Measurements from ENCODE around the gene SORCS3.
A peak's percentile ranks its signal among the peaks of the same experiment; 100 is the strongest.

SORCS3 gene

GRCh38 chr10:104923501-104923900, 282.4 kb downstream of the SORCS3 start:
- no peak for DNase-seq

- no peak for DNase-seq
Observed at GRCh38 chr10:104924101-104924795, 283.2 kb downstream of the SORCS3 start.

GRCh38 chr10:104925232-104925851, 284.3 kb downstream of the SORCS3 start:
- peak; percentile 23 to 34 for DNase-seq

DNA sequence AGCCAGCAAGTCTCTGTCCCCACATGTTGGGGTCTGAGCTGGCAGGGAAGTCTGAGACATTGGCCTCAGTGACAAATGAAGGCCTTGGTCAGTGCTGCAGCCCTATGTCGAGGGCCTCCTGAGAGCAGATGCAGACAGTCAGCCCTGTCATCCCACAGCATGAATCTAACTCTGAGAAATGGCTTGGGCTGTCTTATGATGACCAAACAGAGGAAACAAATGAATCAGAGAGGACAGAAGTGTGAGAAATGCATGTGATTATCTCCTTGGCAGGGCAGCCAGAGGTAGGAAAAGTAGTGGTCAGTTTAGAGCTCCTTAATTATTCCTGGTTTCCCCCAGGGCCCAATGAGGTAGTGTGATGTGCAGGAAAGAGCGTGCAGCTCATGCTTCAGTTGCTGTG, 287.6 kb downstream of the SORCS3 start:
- no peak for DNase-seq

GRCh38 chr10:104931612-104932134, 290.6 kb downstream of the SORCS3 start:
- DNase-seq: no peak

GRCh38 chr10:104935656-104936055, 294.6 kb downstream of the SORCS3 start:
- DNase-seq: no peak

- DNase-seq: no peak
Observed at GRCh38 chr10:104937567-104937966, 296.5 kb downstream of the SORCS3 start.

DNA sequence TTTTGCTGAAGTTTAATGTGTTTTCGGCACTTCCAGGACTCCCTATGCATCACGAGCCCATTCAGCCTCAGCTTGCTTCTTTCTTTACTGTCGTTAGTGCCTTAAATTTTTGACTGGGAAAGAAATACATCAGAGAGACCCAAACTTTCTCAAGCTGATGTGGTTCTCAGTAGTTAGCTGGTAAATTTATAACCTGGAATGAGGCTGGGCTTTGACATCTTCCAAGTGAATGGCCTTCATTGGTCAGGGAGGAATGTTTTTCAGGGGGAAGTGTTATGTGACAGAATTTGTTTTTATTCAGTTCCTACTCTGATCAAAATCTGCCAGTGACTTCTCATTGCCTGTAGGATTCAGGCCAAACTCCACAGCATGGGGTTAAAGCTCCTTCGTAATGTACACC, 296.9 kb downstream of the SORCS3 start:
- no peak for DNase-seq

DNA sequence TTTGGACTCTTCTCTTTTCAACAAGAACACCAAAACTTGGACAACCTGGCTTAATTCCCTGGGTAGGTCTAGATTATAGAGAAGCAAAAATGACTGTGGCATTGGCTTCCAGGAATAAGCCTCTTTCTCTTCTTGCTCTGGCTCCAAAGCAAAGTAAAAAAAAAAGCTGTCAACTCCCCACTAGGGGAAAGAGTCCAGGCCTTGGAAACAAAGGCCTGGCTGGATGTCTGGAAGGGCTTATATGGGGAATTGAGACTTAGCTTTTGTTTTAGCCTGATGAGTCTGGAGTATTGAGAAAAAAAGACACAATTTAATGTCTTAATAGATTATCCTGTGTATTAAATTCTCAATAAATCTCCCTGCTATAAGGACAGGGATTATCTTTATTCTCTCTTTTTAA, 300.6 kb downstream of the SORCS3 start:
- DNase-seq: no peak

DNA sequence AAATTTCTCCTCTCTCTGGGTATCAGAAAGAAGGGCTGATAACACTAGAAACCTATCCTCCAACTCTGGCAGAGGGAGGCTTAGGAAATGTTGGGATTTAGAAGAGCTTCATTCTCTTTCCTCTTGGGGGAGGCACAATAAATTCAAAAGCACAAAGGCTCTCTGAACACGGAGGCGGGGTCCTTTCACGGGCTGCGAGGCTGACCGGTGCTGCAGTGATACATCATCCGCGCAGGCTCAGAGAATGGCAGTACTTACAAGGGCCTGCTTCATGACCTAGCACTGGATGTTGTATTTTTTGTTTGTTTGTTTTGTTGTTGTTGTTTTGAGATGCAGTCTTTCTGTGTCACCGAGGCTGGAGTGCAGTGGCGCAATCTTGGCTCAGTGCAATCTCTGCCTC, 306.2 kb downstream of the SORCS3 start:
- DNase-seq: no peak

DNA sequence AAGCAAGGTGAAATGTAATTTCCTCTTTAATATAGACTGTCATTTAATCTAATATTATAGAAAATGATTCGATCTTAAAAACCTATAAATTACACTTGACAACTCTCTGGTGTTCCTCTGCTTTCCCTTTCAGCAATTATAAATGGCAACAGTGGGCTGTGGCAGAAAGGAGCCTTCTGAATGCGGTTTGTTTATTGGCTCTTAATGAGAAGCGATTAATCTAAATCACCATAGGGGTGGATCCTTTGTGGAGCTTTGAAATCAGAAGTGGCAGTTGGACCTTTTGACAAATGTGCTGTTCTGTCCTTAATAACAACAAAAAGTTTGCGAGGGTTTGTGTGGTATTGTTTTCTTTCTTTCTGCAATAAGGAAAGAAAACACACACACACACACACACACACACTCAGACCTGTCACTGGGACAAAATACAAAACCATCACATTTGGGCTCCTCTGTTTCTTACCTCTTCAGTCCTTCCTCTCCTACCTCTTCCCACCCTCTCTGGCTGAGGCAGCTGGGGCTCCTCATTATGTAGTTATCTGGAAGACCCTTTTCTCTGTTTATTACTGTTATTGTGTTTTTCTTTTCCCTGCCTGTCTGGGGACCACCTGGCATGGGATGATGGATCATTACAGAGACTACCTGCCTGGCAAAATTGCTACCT, 316.2 kb downstream of the SORCS3 start:
- DNase-seq: no peak

GRCh38 chr10:104966563-104967297, 325.6 kb downstream of the SORCS3 start:
- no peak for DNase-seq

GRCh38 chr10:104980368-104980767, 339.3 kb downstream of the SORCS3 start:
- no peak for DNase-seq

DNA sequence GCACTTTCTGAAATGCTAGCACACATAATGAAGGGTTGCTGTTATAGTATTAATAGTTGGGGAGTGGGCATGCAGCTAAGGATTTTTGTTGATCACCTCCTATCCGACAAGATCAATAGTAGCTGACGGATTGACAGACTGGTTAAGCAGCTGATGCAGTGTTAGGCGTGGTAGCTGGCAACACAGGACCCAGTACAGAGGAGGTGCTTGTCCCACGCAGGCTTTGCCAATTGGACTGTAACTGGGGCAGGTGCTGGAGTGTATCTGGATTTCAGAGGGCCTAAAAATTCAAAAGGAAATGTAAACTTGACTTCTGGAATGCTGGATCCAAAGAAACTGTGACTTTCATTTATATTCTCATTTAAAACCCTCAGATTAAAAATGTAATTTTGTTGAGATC, 340.9 kb downstream of the SORCS3 start:
- no peak for DNase-seq

GRCh38 chr10:104988686-104989085, 347.6 kb downstream of the SORCS3 start:
- DNase-seq: no peak

DNA sequence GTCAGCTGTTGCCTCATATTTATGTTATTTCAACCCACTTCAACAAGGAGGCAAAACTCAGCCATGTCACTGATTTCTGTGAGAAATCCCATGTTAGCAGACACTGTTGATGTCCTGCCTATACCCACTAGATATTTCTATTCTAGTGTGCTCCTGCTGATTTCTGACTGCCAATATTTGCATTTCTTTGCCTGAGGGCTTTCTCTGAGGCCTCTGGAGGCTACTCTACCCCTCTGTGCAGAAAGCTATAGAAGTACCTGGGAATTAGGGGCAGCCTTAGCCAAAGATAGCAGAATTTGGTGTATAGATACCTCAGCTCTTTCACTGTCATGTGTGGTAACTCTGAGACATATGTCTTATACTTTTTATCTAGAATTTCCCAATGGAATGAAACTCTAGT, 348.8 kb downstream of the SORCS3 start:
- no peak for DNase-seq

DNA sequence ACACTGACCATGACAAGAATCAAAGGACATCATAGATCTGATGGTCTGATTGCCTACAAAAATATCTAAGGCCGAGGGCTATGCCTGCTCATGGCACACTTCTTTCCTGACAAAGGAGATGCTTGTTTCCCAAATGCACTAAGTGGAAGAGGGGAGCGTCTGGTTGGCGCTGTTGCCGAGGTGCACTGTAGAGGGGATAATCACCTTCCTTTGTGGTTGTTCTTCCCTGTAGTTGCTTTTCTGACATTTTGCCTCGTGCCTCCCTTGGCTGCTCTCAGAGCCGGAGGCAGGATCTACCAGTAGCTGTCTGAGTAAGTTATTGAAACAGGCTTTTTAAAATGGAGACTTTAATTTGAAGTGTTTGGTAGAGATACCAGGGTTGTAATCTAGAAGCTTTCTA, 352.0 kb downstream of the SORCS3 start:
- DNase-seq: no peak

- DNase-seq: no peak
Observed at GRCh38 chr10:105001269-105001668, 360.2 kb downstream of the SORCS3 start.

DNA sequence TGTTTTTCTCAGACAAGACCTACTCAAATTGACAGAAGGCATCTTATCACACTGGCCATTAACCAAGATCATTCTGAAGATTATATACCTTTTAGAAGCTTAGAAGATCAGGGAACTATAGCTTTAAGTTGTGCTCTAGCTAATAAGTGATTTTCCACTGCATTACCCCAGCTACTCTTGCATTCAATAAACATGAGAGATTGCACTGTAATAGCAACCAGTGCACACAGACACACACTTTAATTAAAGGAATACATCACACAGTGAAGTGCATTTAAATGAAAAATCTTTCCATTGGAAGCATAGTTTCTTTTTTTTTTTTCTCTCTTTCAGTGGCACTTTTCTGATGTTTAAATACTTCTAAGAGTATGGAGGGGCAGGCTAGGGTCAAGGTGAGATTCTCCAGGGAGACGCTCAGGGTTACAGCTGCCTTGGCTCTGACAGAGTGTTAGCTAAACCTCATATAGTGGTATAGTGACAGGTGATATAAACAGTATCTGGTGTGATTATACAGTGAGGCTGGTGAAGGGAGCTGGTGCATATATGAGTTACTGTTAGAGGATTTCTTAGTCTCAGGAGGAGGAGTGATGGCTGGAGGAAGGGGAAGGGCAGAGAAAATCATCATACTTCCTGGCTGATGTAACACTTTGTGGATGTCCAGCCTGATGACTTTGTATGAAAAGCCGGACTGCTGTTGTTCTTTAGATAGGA, 369.5 kb downstream of the SORCS3 start:
- DNase-seq: no peak

DNA sequence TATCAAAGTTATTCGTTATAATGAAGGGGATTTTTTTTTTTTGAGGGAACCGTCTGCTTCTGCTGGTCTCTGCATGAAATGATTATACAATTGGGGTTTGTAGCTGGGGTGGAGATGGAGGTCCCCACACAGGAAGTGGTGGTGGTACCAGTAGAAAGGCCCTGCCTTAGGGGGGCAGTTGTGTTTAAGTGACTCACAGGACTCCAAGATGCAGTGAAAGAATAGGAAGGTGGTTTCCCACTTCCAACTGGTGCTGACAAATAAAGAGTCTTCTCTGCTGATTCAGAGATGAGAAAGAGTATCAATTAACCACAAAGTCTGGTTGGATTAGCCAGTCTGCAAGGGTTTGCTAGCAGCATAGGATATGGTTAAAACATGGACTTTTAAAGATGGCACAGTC, 376.0 kb downstream of the SORCS3 start:
- peak; percentile 2 to 5 for DNase-seq

- no peak for DNase-seq
Observed at GRCh38 chr10:105017691-105018090, 376.6 kb downstream of the SORCS3 start.

GRCh38 chr10:105023211-105024111, 382.4 kb downstream of the SORCS3 start:
- DNase-seq: no peak
